ENCODE measurements around the gene DNAJC13.
"Not testable (repeated sequence)": the region's sequence is repeated elsewhere in the genome, so short reads cannot be mapped to it uniquely, and the experiment has no call there.

DNAJC13 gene

GRCh38 chr3:132550579-132551305 is 133.4 kb downstream of the DNAJC13 start:
- no peak for DNase-seq

GRCh38 chr3:132553826-132554225 is 136.5 kb downstream of the DNAJC13 start:
- DNase-seq = no peak

GRCh38 chr3:132554437-132554836 is 137.1 kb downstream of the DNAJC13 start:
- DNase-seq = peak; percentile 71

- no peak for DNase-seq
Measured at GRCh38 chr3:132555306-132556035, 138.2 kb downstream of the DNAJC13 start.

- not testable (repeated sequence) for DNase-seq
Measured at GRCh38 chr3:132556036-132556386, 138.7 kb downstream of the DNAJC13 start.

GRCh38 chr3:132556508-132557159 is 139.3 kb downstream of the DNAJC13 start:
- DNase-seq = no peak

GRCh38 chr3:132561003-132561402 is 143.7 kb downstream of the DNAJC13 start:
- no peak for DNase-seq

GRCh38 chr3:132563420-132564069 is 146.2 kb downstream of the DNAJC13 start:
- DNase-seq = no peak

- DNase-seq = no peak
Measured at GRCh38 chr3:132564070-132564465, 146.8 kb downstream of the DNAJC13 start.

- DNase-seq = no peak
Measured at GRCh38 chr3:132568422-132568821, 151.1 kb downstream of the DNAJC13 start.

- DNase-seq = no peak
Measured at GRCh38 chr3:132569153-132569552, 151.9 kb downstream of the DNAJC13 start.

- no peak for DNase-seq
Measured at GRCh38 chr3:132569580-132569979, 152.3 kb downstream of the DNAJC13 start.

GRCh38 chr3:132570016-132570415 is 152.7 kb downstream of the DNAJC13 start:
- no peak for DNase-seq

- no peak for DNase-seq
Measured at GRCh38 chr3:132573797-132574211, 156.5 kb downstream of the DNAJC13 start.

- no peak for DNase-seq
Measured at GRCh38 chr3:132587401-132587800, 170.1 kb downstream of the DNAJC13 start.
